ENCODE results near the gene CHTF18.
A peak's percentile ranks its signal among the peaks of the same experiment; 100 is the strongest.

Gene CHTF18

GRCh38 chr16:794091-794822, 5.8 kb downstream of the CHTF18 start:
- no peak for DNase-seq (ENCODE audit: low spot score)

DNA sequence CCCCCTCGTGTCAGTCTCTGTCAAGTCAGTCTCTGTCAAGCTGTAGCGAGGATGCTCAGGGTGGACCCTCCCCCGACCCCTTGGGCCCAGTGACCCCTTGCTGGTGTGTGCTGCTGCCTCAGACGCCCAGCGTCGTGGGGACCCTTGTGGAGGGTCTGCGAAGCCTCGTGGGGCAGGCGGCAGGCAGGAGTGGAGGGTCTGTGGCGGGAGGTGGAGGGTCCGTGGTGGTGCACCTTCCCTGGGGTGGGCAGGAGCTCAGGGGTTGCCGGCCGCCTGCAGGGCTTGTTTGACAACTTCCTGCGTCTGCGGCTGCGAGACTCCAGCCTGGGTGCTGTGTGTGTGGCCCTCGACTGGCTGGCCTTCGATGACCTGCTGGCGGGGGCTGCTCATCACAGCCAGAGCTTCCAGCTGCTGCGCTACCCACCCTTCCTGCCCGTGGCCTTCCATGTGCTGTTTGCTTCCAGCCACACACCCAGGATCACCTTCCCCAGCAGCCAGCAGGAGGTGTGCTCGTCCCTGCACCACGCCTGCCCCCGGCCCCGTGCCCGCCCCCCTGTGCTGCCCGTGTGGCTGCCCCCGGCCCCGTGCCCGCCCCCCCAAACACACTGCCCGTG, 6.5 kb downstream of the CHTF18 start:
- no peak for DNase-seq (ENCODE audit: low spot score)

GRCh38 chr16:795580-796229, 7.3 kb downstream of the CHTF18 start:
- DNase-seq (ENCODE audit: low spot score), result no peak

DNA sequence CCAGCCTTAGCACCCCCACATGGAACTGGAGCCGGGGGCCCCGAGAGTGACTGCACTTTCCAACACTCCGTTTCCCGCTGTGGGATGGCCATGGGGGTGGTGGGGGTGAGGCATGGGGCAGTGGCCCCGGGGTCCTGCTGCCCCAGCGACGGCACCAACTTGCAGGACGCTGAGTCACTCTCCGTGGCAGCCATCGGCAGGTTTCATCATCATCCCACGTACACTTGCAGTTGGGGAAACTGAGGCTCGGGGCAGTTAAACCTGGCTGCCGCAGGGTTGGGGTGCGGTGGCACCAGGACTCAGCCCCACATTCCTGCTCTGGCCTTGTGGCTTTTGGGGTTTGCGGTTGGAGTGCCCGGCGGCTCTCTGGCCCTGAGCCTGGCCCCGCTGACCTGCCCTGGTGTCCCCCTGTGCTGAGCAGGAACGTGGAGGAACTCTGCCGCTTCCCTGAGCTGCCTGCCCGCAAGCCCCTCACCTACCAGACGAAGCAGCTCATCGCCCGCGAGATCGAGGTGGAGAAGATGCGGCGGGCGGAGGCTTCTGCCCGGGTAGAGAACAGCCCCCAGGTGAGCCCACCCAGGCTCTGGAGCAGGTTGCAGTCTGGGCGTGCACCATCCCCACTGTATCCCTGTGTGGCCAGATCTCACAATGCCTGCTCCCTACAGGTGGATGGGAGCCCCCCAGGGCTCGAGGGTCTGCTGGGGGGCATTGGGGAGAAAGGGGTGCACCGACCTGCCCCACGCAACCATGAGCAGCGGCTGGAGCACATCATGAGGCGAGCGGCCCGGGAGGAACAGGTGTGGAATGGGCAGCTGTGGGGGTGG, 8.1 kb downstream of the CHTF18 start:
- DNase-seq (ENCODE audit: low spot score), result no peak

GRCh38 chr16:797120-797420, 8.7 kb downstream of the CHTF18 start:
- DNase-seq (ENCODE audit: low spot score), result no peak

GRCh38 chr16:797686-798085, 9.3 kb downstream of the CHTF18 start:
- DNase-seq (ENCODE audit: low spot score), result no peak

- no peak for DNase-seq (ENCODE audit: low spot score)
These were observed 10.2 kb downstream of the CHTF18 start for GRCh38 chr16:798666-799065.

DNA sequence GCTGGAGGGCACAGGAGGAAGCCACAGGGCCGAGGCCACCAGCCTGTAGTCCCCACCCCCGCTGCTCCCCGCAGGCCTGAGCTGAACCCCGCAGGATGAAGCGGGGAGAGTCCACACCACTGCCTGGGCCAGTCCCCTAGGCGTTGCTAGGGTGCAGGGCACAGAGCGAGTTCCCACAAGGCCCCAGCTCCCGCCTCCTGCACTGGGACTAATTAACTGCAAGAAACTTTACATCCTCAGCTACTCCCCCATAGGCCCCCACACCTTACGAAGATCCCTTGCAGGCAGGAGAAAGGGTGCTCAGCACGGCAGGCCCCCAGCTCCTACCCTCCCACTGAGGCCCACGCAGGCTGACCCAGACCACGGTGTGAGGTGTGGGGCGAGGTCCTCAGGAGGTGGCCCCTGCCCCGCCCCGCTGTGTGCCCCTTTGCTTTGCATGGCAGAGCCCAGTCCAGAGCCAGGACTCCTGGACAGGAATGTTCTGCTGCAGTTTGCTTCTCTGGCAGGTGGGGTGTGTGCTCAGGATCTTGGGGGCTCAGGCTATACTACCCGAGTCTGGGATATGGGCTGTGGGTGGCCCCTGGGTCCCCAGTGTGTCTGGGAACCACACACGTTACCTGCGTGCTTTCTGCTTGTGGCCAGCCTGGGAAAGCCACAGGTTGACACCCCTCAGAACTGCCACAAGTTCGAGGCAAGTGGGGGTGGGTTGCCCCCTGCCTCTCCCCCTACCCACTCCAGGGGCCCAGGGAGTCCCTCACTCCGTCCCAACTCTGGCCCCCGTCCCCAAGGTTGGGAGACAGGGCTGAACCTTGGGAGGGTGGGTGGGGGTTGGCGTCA, 10.9 kb downstream of the CHTF18 start:
- no peak for DNase-seq (ENCODE audit: low spot score)

DNA sequence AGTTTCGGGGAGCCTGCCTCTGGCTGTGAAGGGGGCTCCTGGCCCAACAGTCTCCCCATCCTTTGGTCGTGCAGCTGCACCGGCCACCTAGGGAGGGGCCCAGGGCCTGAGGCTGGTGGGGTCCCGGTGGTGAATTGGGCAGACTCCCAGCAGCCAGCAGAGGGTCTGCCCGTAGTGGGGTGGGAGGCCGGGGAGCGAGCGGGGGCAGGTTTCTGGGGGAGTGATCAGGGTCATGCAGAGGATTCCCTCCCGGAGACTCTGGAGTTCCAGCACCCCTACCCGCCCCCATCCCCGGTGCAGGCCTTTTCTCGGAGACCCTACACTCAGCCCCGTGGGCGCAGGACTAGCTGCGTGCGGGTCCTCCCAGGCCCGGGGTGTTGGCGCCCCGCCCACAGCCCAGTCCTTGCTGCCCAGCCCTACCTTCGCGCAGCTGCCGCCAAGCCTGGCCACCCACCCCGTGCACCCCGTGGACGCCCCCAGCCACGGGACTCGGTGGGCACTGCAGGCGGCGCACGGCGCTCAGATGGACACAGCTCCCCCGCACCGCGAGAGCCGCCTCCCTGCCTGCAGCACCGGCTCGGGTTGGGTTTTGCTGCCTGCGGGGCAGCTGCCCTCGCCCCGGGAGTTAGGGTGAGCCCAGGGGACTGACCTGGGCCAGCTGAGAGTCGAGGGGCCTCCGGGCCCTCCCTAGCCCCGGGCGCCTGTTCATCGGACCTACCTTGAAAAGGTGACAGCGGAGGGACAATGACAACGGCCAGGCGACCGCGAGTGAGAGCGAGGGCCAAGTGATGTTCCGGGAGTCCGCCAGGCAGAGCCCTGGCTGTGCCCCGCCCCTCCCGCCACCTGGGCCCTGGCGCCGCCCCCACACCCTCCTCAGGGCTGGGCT, 11.8 kb downstream of the CHTF18 start, which contains the start of gene GNG13:
Gene GNG13 (minus strand): TSS at position 787 of the 886 bp plus-strand sequence. CDS start 1,657 bp downstream, outside the sequence.
- DNase-seq (ENCODE audit: low spot score), result no peak

- DNase-seq (ENCODE audit: low spot score), result no peak
These were observed 12.6 kb downstream of the CHTF18 start for GRCh38 chr16:800834-801511.

- DNase-seq (ENCODE audit: low spot score), result no peak
These were observed 13.4 kb downstream of the CHTF18 start for GRCh38 chr16:801584-802363.

GRCh38 chr16:802461-802860, 14.0 kb downstream of the CHTF18 start:
- DNase-seq (ENCODE audit: low spot score), result no peak

- no peak for DNase-seq (ENCODE audit: low spot score)
These were observed 14.7 kb downstream of the CHTF18 start for GRCh38 chr16:802914-803753.

GRCh38 chr16:803754-804080, 15.3 kb downstream of the CHTF18 start:
- no peak for DNase-seq (ENCODE audit: low spot score)

GRCh38 chr16:804193-805048, 16.0 kb downstream of the CHTF18 start:
- no peak for DNase-seq (ENCODE audit: low spot score)

DNA sequence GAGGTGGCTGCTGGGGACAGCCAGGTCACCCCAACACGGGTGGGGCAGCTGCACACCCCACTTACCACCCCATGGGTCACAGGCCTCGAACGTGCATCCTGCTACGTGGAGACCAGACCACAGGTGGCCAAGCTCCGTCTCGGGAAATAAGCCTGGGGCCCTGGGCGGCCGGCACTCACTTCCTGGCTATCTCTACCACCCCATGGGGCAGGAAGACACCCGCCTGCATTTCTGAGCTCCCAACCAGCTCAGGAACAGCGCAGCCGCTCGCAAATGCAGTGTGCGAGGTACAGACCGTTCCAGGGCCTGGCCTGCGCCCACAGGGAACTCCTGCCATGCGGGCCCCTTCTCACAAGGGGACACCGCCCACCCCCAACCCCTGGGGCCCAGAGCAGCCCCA, 17.1 kb downstream of the CHTF18 start:
- DNase-seq (ENCODE audit: low spot score), result no peak

GRCh38 chr16:807347-808084, 19.1 kb downstream of the CHTF18 start:
- peak; percentile 98 for DNase-seq (ENCODE audit: low spot score)
